Ishikawa (cell line): Measurements from ENCODE around the gene ADH6.

Source experiments
- CEBPB ChIP-seq: IDR thresholded peaks from 2 replicates; pipeline ENCODE4 v1.6.1; 2012
- CREB1 ChIP-seq: IDR thresholded peaks from 2 replicates; pipeline ENCODE4 v1.6.1; 2012; ENCODE audit warnings: low read depth
- EGR1 ChIP-seq: IDR thresholded peaks from 2 replicates; pipeline ENCODE4 v1.6.1; 2012
- EP300 ChIP-seq: IDR thresholded peaks from 2 replicates; pipeline ENCODE4 v1.6.1; 2012; ENCODE audit warnings: borderline replicate concordance
- RAD21 ChIP-seq: IDR thresholded peaks from 2 replicates; pipeline ENCODE4 v1.6.1; 2012; ENCODE audit warnings: low read depth
- TAF1 ChIP-seq: IDR thresholded peaks from 2 replicates; pipeline ENCODE4 v1.6.1; 2012; ENCODE audit warnings: low read depth, mild to moderate bottlenecking
- TCF12 ChIP-seq: IDR thresholded peaks from 2 replicates; pipeline ENCODE4 v1.6.1; 2012; ENCODE audit warnings: low read depth
- TEAD4 ChIP-seq: IDR thresholded peaks from 2 replicates; pipeline ENCODE4 v1.6.1; 2012
- USF1 ChIP-seq: IDR thresholded peaks from 2 replicates; pipeline ENCODE4 v1.6.1; 2012
- YY1 ChIP-seq: IDR thresholded peaks from 2 replicates; pipeline ENCODE4 v1.6.1; 2012; ENCODE audit warnings: low read depth
- ZBTB7A ChIP-seq: IDR thresholded peaks from 2 replicates; pipeline ENCODE4 v1.6.1; 2012; ENCODE audit warnings: low read depth
- TF ChIP-seq, protein P1 (sequence below): IDR thresholded peaks from 2 replicates; pipeline ENCODE4 v1.6.1; 2012; ENCODE audit warnings: low read depth, mild to moderate bottlenecking
- TF ChIP-seq, protein P2 (sequence below): IDR thresholded peaks from 2 replicates; pipeline ENCODE4 v1.6.1; 2012

DNA sequence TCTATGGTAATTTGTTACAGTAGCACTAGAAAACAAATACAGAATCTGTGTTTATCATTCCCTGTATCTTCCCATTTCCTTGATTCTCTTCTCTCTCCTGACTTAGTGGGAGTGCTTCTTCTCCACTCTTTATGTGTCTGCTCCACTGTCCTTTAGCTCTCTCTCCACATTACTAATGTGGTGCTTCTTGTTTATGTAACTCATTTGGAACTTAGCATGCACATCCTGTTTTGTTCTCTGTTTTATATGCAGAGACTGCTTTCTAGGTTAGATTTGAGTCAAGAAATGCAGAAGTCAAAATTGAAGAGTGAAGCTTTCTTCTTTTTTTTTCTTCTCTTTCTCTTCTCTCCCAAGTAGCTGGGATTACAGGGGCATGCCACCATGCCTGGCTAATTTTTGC lies 45.9 kb upstream of the ADH6 start:
- TF ChIP-seq CREB1 (no peak), EP300 (no peak), ZBTB7A (no peak), RAD21 (no peak), USF1 (no peak), CEBPB (no peak), TAF1 (no peak), TCF12 (no peak), EGR1 (no peak), YY1 (no peak), TEAD4 (no peak)
- TF ChIP-seq, protein P1, sequence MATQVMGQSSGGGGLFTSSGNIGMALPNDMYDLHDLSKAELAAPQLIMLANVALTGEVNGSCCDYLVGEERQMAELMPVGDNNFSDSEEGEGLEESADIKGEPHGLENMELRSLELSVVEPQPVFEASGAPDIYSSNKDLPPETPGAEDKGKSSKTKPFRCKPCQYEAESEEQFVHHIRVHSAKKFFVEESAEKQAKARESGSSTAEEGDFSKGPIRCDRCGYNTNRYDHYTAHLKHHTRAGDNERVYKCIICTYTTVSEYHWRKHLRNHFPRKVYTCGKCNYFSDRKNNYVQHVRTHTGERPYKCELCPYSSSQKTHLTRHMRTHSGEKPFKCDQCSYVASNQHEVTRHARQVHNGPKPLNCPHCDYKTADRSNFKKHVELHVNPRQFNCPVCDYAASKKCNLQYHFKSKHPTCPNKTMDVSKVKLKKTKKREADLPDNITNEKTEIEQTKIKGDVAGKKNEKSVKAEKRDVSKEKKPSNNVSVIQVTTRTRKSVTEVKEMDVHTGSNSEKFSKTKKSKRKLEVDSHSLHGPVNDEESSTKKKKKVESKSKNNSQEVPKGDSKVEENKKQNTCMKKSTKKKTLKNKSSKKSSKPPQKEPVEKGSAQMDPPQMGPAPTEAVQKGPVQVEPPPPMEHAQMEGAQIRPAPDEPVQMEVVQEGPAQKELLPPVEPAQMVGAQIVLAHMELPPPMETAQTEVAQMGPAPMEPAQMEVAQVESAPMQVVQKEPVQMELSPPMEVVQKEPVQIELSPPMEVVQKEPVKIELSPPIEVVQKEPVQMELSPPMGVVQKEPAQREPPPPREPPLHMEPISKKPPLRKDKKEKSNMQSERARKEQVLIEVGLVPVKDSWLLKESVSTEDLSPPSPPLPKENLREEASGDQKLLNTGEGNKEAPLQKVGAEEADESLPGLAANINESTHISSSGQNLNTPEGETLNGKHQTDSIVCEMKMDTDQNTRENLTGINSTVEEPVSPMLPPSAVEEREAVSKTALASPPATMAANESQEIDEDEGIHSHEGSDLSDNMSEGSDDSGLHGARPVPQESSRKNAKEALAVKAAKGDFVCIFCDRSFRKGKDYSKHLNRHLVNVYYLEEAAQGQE: no peak
- TF ChIP-seq, protein P2, sequence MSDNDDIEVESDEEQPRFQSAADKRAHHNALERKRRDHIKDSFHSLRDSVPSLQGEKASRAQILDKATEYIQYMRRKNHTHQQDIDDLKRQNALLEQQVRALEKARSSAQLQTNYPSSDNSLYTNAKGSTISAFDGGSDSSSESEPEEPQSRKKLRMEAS: no peak
